K562 (cell line): ENCODE results near the gene ARRDC5. TPM values are rescaled to one million over a fixed set of nuclear protein-coding genes. Genes with fewer than 3 reads are reported as not detected.

Experiments used
- BRD9 ChIP-seq: fragments of 450-650 bp; IDR thresholded peaks from 2 replicates; pipeline ENCODE4 v1.6.1; 2018; ENCODE audit warnings: low read depth; ENCODE audit not compliant: partially characterized antibody
- CREB3 ChIP-seq: fragments of 450-650 bp; conservative IDR thresholded peaks from 2 replicates; pipeline ENCODE4 v1.6.1; 2016; ENCODE audit warnings: missing genetic modification characterization, low read depth, mild to moderate bottlenecking, missing compliant biosample characterization, moderate library complexity
- CTCF ChIP-seq, 3 experiments: IDR thresholded peaks in 2 of 3; conservative IDR thresholded peaks in 1 of 3; 2 replicates each; pipeline ENCODE4 v1.5.1; 2011 to 2012; ENCODE audit warnings: low read length in 3 of 3, mild to moderate bottlenecking in 3 of 3, control low read depth in 2 of 3, improper control_type of control experiment in 1 of 3, inconsistent platforms in 1 of 3, low read depth in 1 of 3, mixed read lengths in 1 of 3, moderate library complexity in 1 of 3; ENCODE audit not compliant: insufficient read depth in 2 of 3
- FOXA3 ChIP-seq, 2 experiments: fragments of 450-650 bp in 1 of 2; sonication (generic) in 1 of 2; formaldehyde crosslinking; IDR thresholded peaks in 1 of 2; conservative IDR thresholded peaks in 1 of 2; 2 replicates each; pipeline versions ENCODE4 v1.4.0 to v1.8.0; 2020 to 2022; ENCODE audit warnings: mild to moderate bottlenecking in 2 of 2, missing genetic modification reagents in 1 of 2
- FOXK2 ChIP-seq, 2 experiments: fragments of 450-650 bp; IDR thresholded peaks in 1 of 2; conservative IDR thresholded peaks in 1 of 2; 2 replicates each; pipeline ENCODE4 v1.6.1; 2016; ENCODE audit warnings: low read depth in 2 of 2, mild to moderate bottlenecking in 1 of 2
- FOXM1 ChIP-seq, 2 experiments: fragments of 450-650 bp in 1 of 2; sonication (generic) in 1 of 2; formaldehyde crosslinking in 1 of 2; IDR thresholded peaks; 2 replicates each; pipeline versions ENCODE4 v1.6.1 to v1.9.0; 2017 to 2022; ENCODE audit warnings: low read depth in 2 of 2, mild to moderate bottlenecking in 2 of 2, missing genetic modification reagents in 1 of 2, moderate library complexity in 1 of 2
- HMBOX1 ChIP-seq: sonication (generic); IDR thresholded peaks from 2 replicates; pipeline ENCODE4 v1.6.1; 2016
- MCM5 ChIP-seq: fragments of 450-650 bp; IDR thresholded peaks from 2 replicates; pipeline ENCODE4 v1.6.1; 2016; ENCODE audit warnings: low read depth
- MEF2A ChIP-seq: IDR thresholded peaks from 2 replicates; pipeline ENCODE4 v1.6.1; 2011; ENCODE audit warnings: low read depth, mild to moderate bottlenecking, low read length, moderate library complexity; ENCODE audit not compliant: control insufficient read depth
- SIN3A ChIP-seq, 2 experiments: fragments of 150-350 bp in 1 of 2; IDR thresholded peaks; 2 replicates each; pipeline ENCODE4 v1.6.1; 2011 to 2016; ENCODE audit warnings: borderline replicate concordance in 2 of 2, low read depth in 2 of 2, low read length in 2 of 2, mild to moderate bottlenecking in 2 of 2, moderate library complexity in 2 of 2; ENCODE audit not compliant: control insufficient read depth in 1 of 2
- SIN3B ChIP-seq: fragments of 450-650 bp; IDR thresholded peaks from 2 replicates; pipeline ENCODE4 v1.6.1; 2017; ENCODE audit warnings: low read depth, mild to moderate bottlenecking, moderate library complexity
- TGIF2 ChIP-seq: sonication (generic); formaldehyde crosslinking; IDR thresholded peaks from 2 replicates; pipeline ENCODE4 v1.8.1; 2022; ENCODE audit warnings: mild to moderate bottlenecking, missing genetic modification reagents, moderate library complexity
- THRA ChIP-seq: fragments of 450-650 bp; IDR thresholded peaks from 2 replicates; pipeline ENCODE4 v1.6.1; 2017; ENCODE audit warnings: mild to moderate bottlenecking, moderate library complexity
- ZNF511 ChIP-seq: sonication (generic); formaldehyde crosslinking; IDR thresholded peaks from 2 replicates; pipeline ENCODE4 v1.8.0; 2022; ENCODE audit warnings: mild to moderate bottlenecking, missing genetic modification reagents
- ZNF764 ChIP-seq: fragments of 250-450 bp; sonication (Bioruptor Pico); IDR thresholded peaks from 2 replicates; pipeline ENCODE4 v1.4.0; 2020; ENCODE audit warnings: low read depth, mild to moderate bottlenecking, moderate library complexity
- ZSCAN29 ChIP-seq: fragments of 450-650 bp; IDR thresholded peaks from 2 replicates; pipeline ENCODE4 v1.6.1; 2017
- polyA plus RNA-seq, 8 experiments: library from polyadenylated mRNA; depleted of rRNA in 4 of 8; stranded (reverse) in 5 of 8; unstranded in 3 of 8; fragments of >200 nt; fragmentation: Nextera tagmentation in 2 of 8; fragmentation: Illumina TruSeq in 1 of 8; extraction: Ambion mirVana in 2 of 8; extraction: Trizol in 1 of 8; gene quantifications; 2 replicates each; pipeline versions ENCODE4 v1.2.1 to v1.2.3, GENCODE V29; 2011 to 2014; ENCODE audit warnings: inconsistent platforms in 1 of 8, missing spikeins in 1 of 8
- total RNA-seq, 7 experiments: library from RNA; depleted of rRNA in 6 of 7; stranded (reverse); fragments of >200 nt in 6 of 7; fragmentation: Illumina TruSeq in 2 of 7; extraction: Trizol in 2 of 7; gene quantifications; 2 replicates each; pipeline versions ENCODE4 v1.2.1 to v1.2.3, GENCODE V29; 2011 to 2021; ENCODE audit warnings: low replicate concordance in 1 of 7

The ARRDC5 gene
- total and polyA plus RNA-seq, 9 of the 15 experiments (the other 6 are each of a cell fraction or from before 2014, with no cell fraction given): not detected

GRCh38 chr19:4911786-4912672 lies 9.3 kb upstream of the ARRDC5 start (continued):
- TF ChIP-seq CREB3 (tag): no peak
- TF ChIP-seq MEF2A: no peak
- peak; percentile 85 for TF ChIP-seq ZSCAN29
- TF ChIP-seq BRD9: peak; percentile 63
- peak in 1 of 2 experiments; percentile 5; a peak in 1 of 4 replicates for TF ChIP-seq SIN3A (IDR thresholded peaks at IDR 0.05; ENCODE audit: borderline replicate concordance in 2 of 2, control insufficient read depth in 1 of 2, low read depth in 2 of 2, low read length in 2 of 2)
- no peak for TF ChIP-seq ZNF511 (CRISPR knock-in tag)
- peak; percentile 69 to 81 (median 70) for TF ChIP-seq CTCF (IDR thresholded peaks at IDR 0.05 in 2 of 3, conservative IDR thresholded peaks at IDR 0.05 in 1 of 3; ENCODE audit: insufficient read depth in 2 of 3, low read depth in 1 of 3, low read length in 3 of 3)
- no peak for TF ChIP-seq MCM5
- no peak for TF ChIP-seq THRA
- TF ChIP-seq ZNF764 (CRISPR knock-in tag): peak; percentile 68; the same call in 1 of the 2 replicates
- no peak for TF ChIP-seq HMBOX1
- TF ChIP-seq FOXK2 (conservative IDR thresholded peaks at IDR 0.05 in 1 of 2, IDR thresholded peaks at IDR 0.05 in 1 of 2; ENCODE audit: low read depth in 2 of 2): peak; percentile 79 to 83
- no peak for TF ChIP-seq FOXM1 (IDR thresholded peaks at IDR 0.05; ENCODE audit: low read depth)
- no peak for TF ChIP-seq FOXM1 (CRISPR knock-in tag; IDR thresholded peaks at IDR 0.05; ENCODE audit: low read depth)
- 0 out of 4 replicates have a peak, but pooled peaks of 1 of the 2 experiments have one; percentile 26 for TF ChIP-seq FOXA3 (CRISPR knock-in tag; conservative IDR thresholded peaks at IDR 0.05 in 1 of 2, IDR thresholded peaks at IDR 0.05 in 1 of 2)
- no peak for TF ChIP-seq SIN3B
- TF ChIP-seq TGIF2 (CRISPR knock-in tag): no peak
